GM19099 (cell line): ENCODE measurements around the gene ZNF521.

Source experiments
- POLR2A ChIP-seq: IDR thresholded peaks from 3 replicates; pipeline ENCODE4 v1.6.1; 2011; ENCODE audit warnings: low read depth; ENCODE audit not compliant: insufficient read length; ENCODE audit errors: extremely low read depth

Gene ZNF521

GRCh38 chr18:25187521-25188192 is 164.3 kb downstream of the ZNF521 start:
- TF ChIP-seq POLR2A = no peak

GRCh38 chr18:25186871-25187270 is 165.1 kb downstream of the ZNF521 start:
- TF ChIP-seq POLR2A = no peak

GRCh38 chr18:25181993-25182392 is 170.0 kb downstream of the ZNF521 start:
- TF ChIP-seq POLR2A = no peak

- TF ChIP-seq POLR2A = no peak
Measured at GRCh38 chr18:25181581-25181980, 170.4 kb downstream of the ZNF521 start.

GRCh38 chr18:25180973-25181548 is 170.9 kb downstream of the ZNF521 start:
- TF ChIP-seq POLR2A = no peak

- no peak for TF ChIP-seq POLR2A
Measured at GRCh38 chr18:25177631-25178030, 174.3 kb downstream of the ZNF521 start.

- no peak for TF ChIP-seq POLR2A
Measured at GRCh38 chr18:25176518-25177042, 175.4 kb downstream of the ZNF521 start.

- no peak for TF ChIP-seq POLR2A
Measured at GRCh38 chr18:25175558-25176517, 176.1 kb downstream of the ZNF521 start.

- no peak for TF ChIP-seq POLR2A
Measured at GRCh38 chr18:25174324-25174723, 177.6 kb downstream of the ZNF521 start.

GRCh38 chr18:25171334-25171733 is 180.6 kb downstream of the ZNF521 start:
- TF ChIP-seq POLR2A = no peak

- TF ChIP-seq POLR2A = no peak
Measured at GRCh38 chr18:25170402-25170801, 181.6 kb downstream of the ZNF521 start.

- no peak for TF ChIP-seq POLR2A
Measured at GRCh38 chr18:25169701-25170100, 182.3 kb downstream of the ZNF521 start.

- no peak for TF ChIP-seq POLR2A
Measured at GRCh38 chr18:25167612-25168410, 184.2 kb downstream of the ZNF521 start.

- no peak for TF ChIP-seq POLR2A
Measured at GRCh38 chr18:25166113-25166512, 185.9 kb downstream of the ZNF521 start.
